DMS79 (cell line): ENCODE results near the gene YWHAE.
"Not testable (repeated sequence)": the region's sequence is repeated elsewhere in the genome, so short reads cannot be mapped to it uniquely, and the experiment has no call there.

Experiments used
- DNase-seq: peaks from one replicate; lab custom pipeline; 2025; lab: John Stamatoyannopoulos, UW

Gene YWHAE

DNA sequence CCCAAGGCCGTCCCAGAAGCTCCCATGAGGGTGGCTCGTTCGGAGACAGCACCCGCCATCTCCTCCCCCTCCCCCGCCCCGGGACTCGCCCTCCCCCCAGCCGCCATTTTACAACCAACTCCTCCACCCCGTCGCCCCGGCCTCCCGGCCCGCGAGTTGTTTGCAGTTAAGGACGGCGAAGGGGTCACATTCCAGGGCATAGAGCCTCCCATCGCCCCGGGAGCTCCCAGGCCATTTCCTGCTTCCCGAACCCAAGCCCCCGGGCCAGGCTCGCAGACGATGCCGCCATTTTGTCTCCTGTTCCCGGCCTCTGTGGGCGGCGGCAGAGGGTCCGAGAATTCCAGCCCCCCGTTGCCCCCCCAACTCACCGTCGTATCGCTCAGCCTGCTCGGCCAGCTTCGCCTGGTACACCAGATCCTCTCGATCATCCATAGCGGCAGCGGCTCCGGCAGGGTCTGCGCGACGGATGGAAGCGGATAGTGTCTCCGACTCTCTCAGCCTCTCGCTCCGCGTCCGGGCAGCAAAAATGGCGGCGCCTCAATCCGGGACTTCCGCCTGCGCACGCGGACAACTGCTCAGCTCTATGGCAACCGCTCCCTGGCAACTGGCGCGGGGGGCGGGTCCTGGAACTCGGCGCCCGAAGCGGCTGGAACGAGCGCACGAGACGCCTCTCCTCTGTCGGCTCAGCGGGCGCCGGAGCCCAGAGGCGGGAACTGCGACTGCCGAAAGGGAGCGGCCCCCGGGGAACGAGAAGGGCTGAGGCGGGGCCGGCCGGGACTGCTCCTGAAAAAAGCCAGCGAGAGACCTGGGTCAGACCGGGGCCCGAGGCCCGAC is at the start of gene YWHAE:
Gene YWHAE, minus strand, starts transcription at position 544 of the 834 bp plus-strand sequence. Its CDS starts 112 bp downstream, at position 432.
- DNase-seq = peak; percentile 55

DNA sequence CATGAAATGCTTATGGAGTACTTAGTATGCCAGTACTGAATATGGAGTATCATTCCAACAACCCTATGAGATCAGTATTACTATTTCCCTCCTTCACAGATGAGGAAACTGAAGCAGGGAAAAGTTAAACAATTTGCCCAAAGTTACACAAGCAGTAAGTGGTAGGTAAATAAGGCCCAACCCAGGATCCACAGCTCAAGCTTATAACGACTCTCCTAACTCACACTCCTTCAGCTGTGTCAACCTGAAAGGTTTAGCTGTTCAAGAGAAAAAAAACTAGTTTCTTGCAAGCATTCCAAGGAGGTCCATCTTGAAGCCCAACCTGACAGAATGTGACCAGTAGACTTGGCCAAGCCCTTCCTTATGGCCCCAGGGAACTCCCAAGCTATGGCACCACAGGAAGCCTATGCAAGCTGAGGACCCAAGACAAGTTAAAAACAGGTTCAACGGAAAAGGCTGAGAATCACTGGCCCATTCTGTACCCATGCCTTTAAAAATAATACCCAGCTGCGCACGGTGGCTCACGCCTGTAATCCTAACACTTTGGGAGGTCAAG is 49.5 kb upstream of the YWHAE start:
- DNase-seq = no peak

DNA sequence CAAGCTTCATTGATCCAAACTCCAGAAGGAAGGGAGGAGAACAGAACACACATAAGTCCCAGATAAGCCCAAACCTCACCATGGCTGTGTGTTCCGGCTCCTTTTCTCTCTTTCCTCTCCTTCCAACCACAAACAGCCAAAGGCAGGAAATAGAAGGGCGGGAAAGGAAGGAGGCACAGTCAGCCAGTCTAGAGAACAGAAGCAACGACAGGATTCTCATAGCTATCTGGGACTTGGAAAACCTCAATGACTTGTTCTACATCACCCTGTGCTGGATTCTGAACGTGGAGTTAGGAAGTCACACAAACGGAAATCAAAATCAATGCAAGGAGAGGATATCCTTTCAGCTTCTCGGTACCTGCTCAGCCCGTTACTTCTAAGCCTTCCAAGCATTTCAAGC is 47.0 kb upstream of the YWHAE start:
- DNase-seq = no peak

DNA sequence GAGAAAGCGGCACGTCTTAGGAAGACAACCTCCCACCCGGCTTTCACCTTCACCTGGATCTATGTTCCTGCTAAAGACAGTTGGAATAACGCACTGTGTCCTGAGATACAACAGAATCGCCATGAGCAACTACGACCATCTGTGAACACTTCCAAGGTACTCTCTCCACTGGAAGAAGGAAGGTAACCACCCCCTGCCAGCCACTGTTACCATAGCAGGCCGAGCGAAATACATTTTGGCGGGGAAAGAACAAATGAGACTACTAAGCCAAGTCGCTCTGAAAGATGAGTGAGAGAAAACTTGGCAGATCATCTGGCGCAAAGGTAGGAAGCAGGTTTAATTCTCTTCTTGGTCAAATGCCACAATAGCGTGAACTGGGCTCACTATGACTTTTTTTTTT is 46.2 kb upstream of the YWHAE start:
- no peak for DNase-seq

DNA sequence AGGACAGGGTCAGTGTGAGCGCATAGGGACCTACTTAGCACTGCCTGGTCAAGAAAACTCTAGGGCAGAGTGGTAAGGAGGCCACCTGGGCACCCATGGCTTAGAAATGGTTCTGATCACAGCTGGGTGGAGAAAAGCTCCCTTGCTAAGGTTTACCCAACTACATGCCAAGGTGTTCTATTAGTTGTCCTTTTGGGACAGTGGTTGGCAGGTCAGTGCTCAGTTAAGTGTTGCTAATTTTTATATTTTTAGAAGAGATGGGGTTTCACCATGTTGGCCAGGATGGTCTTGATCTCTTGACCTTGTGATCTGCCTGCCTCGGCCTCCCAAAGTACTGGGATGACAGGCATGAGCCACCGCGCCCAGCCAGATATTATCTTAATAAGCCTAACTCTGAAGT is 45.7 kb upstream of the YWHAE start:
- DNase-seq = not testable (repeated sequence)

DNA sequence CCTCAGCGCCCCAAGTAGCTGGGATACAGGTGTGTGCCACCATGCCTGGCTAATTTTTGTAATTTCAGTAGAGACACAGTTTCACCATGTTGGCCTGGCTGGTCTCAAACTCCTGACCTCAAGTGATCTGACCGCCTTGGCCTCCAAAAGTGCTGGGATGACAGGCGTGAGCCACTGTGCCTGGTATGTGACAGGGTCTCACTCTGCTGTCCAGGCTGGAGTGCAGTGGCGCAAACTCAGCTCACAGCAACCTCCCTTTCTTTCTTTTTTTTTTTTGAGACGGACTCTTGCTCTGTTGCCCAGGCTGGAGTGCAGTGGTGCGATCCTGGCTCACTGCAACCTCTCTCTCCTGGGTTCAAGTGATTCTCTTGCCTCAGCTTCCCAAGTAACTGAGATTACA is 42.7 kb upstream of the YWHAE start:
- not testable (repeated sequence) for DNase-seq

DNA sequence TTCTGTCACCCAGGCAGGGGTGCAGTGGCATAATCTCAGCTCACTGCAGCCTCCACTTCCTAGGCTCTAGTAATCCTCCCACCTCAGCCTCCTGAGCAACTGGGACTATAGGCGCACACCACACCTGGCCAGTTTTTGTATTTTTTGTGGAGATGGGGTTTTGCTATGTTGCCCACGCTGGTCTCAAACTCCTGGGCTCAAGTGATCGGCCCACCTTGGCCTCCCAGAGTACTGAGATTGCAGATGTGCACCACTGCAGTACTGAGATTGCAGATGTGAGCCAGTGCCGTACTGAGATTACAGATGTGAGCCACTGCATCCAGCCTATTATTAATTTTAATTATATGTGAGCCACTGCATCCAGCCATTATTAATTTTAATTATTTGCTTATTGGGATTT is 42.2 kb upstream of the YWHAE start:
- DNase-seq = no peak

DNA sequence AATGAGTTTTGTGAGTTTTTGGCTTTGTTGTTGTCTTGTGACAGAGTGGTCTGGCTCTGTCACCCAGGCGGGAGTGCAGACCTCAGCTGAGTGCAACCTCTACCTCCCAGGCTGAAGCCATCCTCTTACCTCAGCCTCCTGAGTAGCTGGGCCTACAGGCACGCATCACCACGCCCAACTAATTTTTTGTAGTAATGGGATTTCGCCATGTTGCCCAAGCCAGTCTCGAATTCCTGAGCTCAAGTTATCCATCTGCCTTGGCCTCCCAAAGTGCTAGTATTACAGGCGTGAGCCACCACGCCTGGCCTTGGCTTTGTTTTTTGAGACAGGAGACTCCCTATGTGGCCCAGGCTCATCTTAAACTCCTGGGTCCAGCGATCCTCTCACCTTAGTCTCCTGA is 40.9 kb upstream of the YWHAE start:
- DNase-seq = no peak

DNA sequence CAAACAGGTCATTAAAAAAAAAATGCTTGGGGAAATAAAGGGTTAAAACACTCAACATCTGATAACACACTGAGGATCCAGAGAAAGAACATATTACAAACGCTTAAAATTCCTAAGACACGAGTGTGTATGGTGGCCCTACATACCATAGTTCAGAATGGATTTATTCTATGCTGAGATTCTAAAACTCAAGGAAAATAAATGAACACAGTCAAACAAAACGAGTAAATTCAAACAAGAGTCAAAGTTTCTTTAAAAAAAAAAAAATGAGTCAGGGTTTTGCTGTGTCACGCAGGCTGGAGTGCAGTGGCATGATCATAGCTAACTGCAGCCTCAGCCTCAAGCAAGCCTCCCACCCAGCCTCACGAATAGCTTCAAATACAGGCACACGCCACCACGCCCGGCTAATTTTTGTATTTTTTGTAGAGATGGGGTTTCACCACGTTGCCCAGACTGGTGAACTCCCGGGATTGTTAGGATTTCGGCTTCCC is 38.6 kb upstream of the YWHAE start:
- no peak for DNase-seq

DNA sequence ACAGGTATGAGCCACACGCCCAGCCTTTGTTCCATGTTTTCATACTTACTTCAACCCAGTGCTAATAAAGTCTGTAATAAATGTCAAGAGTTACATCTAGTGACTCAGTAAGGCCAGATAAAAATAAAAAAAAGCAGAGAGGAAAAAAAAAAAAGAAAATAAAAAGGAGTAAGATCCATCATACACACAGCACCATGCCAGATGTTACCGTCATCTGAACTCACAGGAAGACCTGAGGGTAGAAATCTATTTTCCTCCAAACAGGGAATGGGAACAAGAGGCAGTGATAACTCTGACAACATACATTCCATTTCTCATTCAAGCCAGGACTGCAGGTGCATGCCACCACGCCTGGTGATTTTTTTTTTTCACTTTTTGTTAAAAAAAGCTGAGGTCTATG is 35.3 kb upstream of the YWHAE start:
- DNase-seq = no peak

DNA sequence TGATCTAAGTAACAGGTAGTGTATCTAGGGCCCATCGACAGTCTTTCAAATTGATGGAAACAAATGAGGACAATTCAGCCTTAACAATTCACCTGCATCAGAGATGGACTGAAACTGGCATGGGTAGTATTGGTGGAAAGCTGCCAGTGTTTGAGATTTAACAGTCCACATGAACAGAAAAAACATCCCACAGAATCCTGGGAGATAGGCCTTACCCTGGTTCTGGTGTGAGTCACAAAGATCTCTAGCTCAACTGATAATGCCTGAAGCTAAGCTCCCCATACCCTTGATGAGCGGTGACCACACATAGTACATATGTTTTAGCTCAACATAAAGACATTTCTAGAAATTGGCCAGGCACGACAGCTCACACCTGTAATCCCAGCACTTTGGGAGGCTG is 34.1 kb upstream of the YWHAE start:
- DNase-seq = no peak

DNA sequence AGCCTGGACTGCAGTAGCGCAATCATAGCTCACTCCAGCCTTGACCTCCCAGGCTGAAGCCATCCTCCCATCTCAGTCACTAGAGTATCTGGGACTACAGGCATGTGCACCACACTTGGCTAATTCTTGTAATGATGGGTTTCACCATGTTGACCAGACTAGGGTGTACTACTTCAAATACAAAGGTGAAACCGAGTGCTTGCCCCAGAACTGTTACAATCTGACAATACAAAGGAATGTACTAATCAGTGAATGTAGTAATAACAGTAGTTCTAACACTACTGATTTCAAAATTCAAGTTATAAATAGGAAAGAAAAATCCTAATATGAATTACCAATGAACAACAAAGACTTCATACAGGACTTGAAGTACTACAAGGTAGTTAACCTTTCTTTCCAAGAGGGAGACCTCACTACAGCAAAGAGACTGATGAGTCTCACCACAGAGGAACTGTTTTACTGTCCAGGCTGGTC is 31.6 kb upstream of the YWHAE start:
- no peak for DNase-seq

DNA sequence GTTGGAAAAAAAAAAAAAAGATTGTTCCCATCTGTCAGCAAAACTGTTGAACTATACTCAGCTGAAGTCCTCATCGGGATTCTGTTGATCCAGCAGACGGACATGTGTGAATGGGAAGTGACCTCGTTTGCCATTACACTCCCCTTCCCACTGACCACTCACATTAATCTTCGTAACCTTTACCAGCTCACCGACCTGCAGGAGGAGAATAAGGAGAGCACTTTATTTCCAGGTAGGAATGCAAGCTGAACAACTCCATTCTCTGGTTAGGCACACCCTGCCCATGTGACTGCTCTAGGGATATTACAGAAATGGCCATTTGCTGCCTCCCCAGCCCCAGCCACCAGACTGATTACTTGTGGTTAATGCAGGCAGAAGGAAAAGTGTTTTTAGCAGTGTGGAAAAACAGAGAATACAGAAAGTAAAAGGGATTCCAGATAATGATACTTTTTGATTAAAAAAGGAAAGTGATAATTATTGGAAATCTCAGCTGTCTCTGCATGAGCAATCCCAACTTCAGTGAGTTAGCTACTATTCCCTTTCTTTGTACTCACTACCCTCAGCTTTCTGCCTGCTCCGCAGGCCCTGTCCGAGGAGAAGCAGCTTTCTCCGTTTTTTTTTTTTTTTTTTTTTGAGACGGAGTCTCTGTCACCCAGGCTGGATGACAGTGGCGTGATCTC is 23.6 kb upstream of the YWHAE start:
- DNase-seq = no peak

DNA sequence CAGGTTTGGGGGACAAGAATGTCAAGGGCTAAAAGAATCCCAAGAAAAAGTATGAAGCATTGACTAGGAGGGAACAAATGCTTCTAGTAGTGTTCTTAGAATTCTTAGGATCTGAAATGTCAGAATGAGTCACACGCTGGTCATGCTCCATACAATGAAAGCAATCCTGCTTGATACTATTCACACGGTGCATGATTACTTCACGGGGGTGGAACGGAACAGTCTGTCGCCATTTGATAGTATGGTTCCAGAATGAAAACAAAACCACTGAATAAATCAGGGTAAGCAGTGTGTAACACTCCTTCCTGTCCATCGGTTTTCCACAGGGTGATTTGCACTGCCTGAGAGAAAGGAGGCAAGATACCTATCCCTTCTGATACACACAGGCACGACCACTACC is 22.9 kb upstream of the YWHAE start:
- no peak for DNase-seq

DNA sequence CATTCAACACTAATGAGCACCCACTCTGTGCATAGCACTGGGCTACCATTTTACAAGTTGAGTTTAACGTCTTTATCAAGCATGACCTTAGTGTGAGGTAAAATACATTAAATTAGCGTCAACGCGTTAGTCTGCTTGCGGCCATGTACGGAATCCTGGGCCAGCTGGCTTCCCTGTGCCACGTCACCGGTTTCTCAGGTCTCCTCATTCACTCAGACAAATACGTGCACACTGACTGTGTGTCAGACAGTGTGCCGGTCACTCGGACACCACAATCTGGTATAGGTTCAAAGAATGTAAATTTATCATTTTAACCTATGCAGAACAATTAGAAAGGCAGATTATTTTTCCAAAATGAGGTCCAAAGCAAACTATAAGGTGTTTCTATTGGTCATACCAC is 21.4 kb upstream of the YWHAE start:
- no peak for DNase-seq

DNA sequence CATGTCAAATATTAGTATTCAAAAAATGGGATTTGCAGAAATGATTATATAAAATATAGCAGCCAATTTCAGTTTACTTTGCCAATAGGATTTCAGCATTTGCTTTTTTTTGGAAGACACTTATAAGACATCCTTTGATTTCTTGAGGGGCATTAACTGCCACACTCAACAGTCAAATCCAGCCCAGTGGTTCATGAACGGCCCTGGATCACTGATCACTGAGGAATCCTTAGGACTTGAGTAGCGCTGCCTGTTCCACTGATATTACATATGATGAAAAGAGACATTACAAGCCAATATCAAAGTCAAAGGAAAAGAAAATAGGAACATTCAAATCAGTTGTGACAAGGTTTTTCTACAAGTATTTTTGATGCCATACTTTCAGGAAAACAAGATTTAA is 21.0 kb upstream of the YWHAE start:
- DNase-seq = no peak

DNA sequence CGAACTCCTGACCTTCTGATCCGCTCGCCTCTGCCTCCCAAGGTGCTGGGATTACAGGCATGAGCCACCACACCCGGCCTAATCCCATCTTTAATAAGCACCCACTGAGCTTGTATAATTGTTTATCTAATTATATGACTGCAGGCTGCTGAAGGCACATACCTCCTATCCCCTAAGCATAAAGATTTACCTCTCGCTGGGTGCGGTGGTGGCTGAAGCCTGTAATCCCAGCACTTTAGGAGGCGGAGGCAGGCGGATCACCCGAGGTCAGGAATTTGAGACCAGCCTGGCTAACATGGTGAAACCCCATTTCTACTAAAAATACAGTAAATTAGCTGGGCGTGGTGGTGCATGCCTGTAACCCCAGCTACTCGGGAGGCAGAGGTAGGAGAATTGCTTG is 20.1 kb upstream of the YWHAE start:
- DNase-seq = no peak

DNA sequence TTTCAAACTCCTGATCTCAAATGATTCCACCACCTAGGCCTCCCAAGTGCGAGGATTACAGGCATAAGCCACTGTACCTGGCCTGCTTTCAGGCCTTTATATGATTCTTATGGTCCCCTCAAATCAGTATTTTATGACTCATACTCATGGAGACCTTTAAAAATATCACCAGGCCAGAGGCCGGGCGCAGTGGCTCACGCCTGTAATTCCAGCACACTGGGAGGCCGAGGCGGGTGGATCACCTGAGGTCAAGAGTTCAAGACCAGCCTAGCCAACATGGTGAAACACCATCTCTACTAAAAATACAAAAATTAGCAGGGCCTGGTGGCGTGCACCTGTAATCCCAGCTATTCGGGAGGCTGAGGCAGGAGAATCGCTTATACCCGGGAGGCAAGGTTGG is 18.5 kb upstream of the YWHAE start:
- not testable (repeated sequence) for DNase-seq

DNA sequence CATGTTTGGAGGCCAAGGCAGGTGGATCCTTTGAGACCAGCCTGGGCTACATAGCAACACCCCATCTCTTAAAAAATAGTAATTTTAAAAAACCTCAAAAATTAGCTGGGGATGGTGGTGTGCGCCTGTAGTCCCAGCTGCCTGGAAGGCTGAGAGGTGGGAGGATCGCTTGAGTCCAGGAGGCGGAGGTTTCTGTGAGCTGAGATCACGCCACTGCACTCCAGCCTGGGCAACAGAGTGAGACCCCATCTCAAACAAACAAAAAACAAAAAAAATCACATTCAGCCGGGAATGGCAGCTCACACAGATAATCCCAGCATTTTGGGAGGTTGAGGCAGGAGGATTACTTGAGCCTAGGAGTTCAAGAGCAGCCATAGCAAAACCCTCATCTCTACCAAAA is 16.4 kb upstream of the YWHAE start:
- no peak for DNase-seq

DNA sequence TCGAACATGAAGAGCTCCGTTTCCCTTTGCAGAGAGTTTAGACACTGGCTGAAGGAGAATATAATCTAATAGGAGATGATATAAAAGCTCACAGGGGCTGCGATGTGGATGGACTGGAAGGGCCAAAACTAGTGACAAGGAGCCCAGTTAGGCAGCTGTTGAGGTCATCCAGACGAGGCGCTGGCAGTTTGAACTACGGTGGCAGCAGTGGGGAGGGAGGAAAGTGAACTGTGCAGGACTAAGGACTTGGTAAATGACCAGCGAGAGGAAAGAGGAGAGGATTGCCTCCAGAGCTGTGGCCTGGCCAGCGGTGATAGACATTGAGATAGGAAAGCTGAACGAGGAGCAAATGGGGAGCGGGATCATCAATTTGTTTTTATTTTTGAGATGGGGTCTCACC is 14.6 kb upstream of the YWHAE start:
- DNase-seq = no peak

DNA sequence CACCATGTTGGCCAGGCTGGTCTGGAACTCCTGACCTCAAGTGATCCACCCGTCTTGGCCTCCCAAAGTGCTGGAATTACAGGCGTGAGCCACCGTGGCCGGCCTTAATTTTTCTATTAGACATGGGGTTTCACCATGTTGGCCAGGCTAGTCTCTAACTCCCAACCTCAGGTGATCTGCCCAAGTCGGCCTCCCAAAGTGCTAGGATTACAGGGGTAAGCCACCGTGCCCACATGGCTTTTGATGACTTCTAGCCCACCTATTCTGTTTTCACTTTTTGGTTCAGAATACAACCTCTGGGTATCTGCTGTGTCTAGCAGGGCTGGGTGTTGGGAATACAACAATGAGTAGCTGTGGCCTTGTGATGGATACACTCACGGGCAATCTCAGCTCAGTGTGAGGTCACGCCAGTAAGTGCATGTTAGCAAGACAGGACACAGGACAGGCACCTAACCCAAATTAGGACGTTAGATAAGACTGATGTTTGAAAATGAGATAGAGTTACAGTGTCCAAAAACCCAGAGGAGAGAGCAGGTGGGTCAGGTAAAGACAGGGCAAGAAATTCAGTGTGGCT is 14.1 kb upstream of the YWHAE start:
- DNase-seq = no peak

DNA sequence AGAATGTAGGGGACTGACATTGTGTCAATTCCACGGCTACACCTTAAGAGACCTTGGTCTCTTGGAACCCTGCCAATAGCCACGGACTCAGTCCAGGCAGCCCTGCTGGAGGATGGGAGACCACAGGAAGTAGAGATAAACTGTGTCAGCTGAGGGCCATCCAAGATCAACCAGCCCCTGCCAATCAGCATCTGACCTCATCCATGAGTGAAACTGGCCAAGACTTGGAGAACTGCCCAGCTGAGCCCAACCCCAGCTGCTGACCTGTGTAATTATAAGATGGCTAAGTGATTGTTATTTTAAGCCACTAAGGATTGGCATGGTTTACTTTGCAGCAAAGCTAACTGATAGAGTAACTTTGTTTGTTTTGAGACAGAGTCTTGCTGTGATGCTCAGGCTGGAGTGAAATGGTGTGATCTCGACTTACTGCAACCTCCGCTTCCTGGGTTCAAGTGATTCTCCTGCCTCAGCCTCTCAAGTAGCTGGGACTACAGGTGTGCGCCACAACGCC is 13.3 kb upstream of the YWHAE start:
- no peak for DNase-seq
